Adipose tissue (tissue), 3 donors: Measurements from ENCODE around the gene HLA-B. TPM values are rescaled to one million over a fixed set of nuclear protein-coding genes. Genes with fewer than 3 reads are reported as not detected.
"Not testable (repeated sequence)": the region's sequence is repeated elsewhere in the genome, so short reads cannot be mapped to it uniquely, and the experiment has no call there.

Experiments
- H3K27ac ChIP-seq: one replicate; pipeline ENCODE4 v1.5.1; 2013; ENCODE audit warnings: low read depth, low read length
- WGBS, 3 donors: extraction: QIAGEN DNeasy Blood & Tissue Kit; methylation state at CpG; one replicate each; pipeline ENCODE4 v1.1.7; 2013; 5-methylcytosine and 5-hydroxymethylcytosine counted together
- polyA plus RNA-seq, 3 donors: library from polyadenylated mRNA; stranded (reverse); fragments of 200-250 nt; gene quantifications; one replicate each; pipeline ENCODE4 v1.2.3, GENCODE V29; 2013
- donor health status: healthy with polysubstance abuse.
- donor health status: Bipolar disorder and iron deficiency.
- donor health status: healthy.

The HLA-B gene
- polyA plus RNA-seq, 3 donors: 379 to 1,027 (median 723) TPM

- no peak overlapping the region for H3K27ac ChIP-seq
- WGBS, 3 donors: 72 to 92% (median 86%) methylated on average over 1 of the region's 1 CpG
Observed at GRCh38 chr6:31386977-31387376, 30.0 kb upstream of the HLA-B start.

- no peak overlapping the region for H3K27ac ChIP-seq
- WGBS, 3 donors: 60 to 77% (median 73%) methylated on average over 3 of the region's 3 CpGs
Observed at GRCh38 chr6:31386099-31386498, 29.1 kb upstream of the HLA-B start.

- 69 to 78% (median 76%) methylated on average over 3 of the region's 3 CpGs for WGBS, 3 donors
Observed at GRCh38 chr6:31385041-31385440, 28.1 kb upstream of the HLA-B start.

GRCh38 chr6:31383149-31383548, 26.2 kb upstream of the HLA-B start:
- 66 to 72% (median 69%) methylated on average over 5 of the region's 5 CpGs for WGBS, 3 donors
- no peak overlapping the region for H3K27ac ChIP-seq

More at GRCh38 chr6:31385041-31385440, 28.1 kb upstream of the HLA-B start:
- H3K27ac ChIP-seq: no peak overlapping the region

- no peak overlapping the region for H3K27ac ChIP-seq
- WGBS, 3 donors: 53 to 84% (median 82%) methylated on average over 3 to 4 of the region's 4 CpGs
Observed at GRCh38 chr6:31381666-31382065, 24.7 kb upstream of the HLA-B start.

- 36 to 61% (median 56%) methylated on average over 10 of the region's 10 CpGs for WGBS, 3 donors
- H3K27ac ChIP-seq: no peak overlapping the region
Observed at GRCh38 chr6:31379850-31380249, 22.9 kb upstream of the HLA-B start.

GRCh38 chr6:31378721-31379103, 21.7 kb upstream of the HLA-B start:
- H3K27ac ChIP-seq: no peak overlapping the region
- 59 to 72% (median 65%) methylated on average over 6 of the region's 6 CpGs for WGBS, 3 donors

- 45 to 63% (median 57%) methylated on average over 9 of the region's 9 CpGs for WGBS, 3 donors
- H3K27ac ChIP-seq: no peak overlapping the region
Observed at GRCh38 chr6:31378062-31378720, 21.2 kb upstream of the HLA-B start.

GRCh38 chr6:31377029-31377428, 20.1 kb upstream of the HLA-B start:
- WGBS, 3 donors: 36 to 47% (median 42%) methylated on average over 3 to 4 of the region's 4 CpGs

GRCh38 chr6:31375699-31376098, 18.7 kb upstream of the HLA-B start:
- no peak overlapping the region for H3K27ac ChIP-seq

More at GRCh38 chr6:31377029-31377428, 20.1 kb upstream of the HLA-B start:
- H3K27ac ChIP-seq: no peak overlapping the region

- 14 to 25% methylated on average over 4 of the region's 8 CpGs; no CpG with 5 or more reads in 1 of the 3 donors for WGBS, 3 donors
- H3K27ac ChIP-seq: not testable (repeated sequence)
Observed at GRCh38 chr6:31374118-31374517, 17.1 kb upstream of the HLA-B start.

GRCh38 chr6:31368461-31368860, 11.5 kb upstream of the HLA-B start:
- H3K27ac ChIP-seq: no peak overlapping the region
- 63 to 79% (median 73%) methylated on average over 2 of the region's 2 CpGs for WGBS, 3 donors

GRCh38 chr6:31366693-31367470, 9.9 kb upstream of the HLA-B start:
- WGBS, 3 donors: 2 to 6% (median 4%) methylated on average over 28 to 30 of the region's 30 CpGs
- H3K27ac ChIP-seq: no peak overlapping the region

- 66 to 86% (median 80%) methylated on average over 5 of the region's 5 CpGs for WGBS, 3 donors
- no peak overlapping the region for H3K27ac ChIP-seq
Observed at GRCh38 chr6:31365864-31366263, 8.9 kb upstream of the HLA-B start.

GRCh38 chr6:31363811-31364210, 6.8 kb upstream of the HLA-B start:
- no peak overlapping the region for H3K27ac ChIP-seq

GRCh38 chr6:31362751-31363150, 5.8 kb upstream of the HLA-B start:
- 34 to 62% (median 46%) methylated on average over 5 of the region's 5 CpGs for WGBS, 3 donors
- no peak overlapping the region for H3K27ac ChIP-seq

- H3K27ac ChIP-seq: no peak overlapping the region
- 58 to 92% (median 87%) methylated on average over 1 of the region's 1 CpG for WGBS, 3 donors
Observed at GRCh38 chr6:31359581-31359980, 2.6 kb upstream of the HLA-B start.

GRCh38 chr6:31358302-31358701, 1.3 kb upstream of the HLA-B start:
- H3K27ac ChIP-seq: no peak overlapping the region
- WGBS, 3 donors: 39 to 62% (median 41%) methylated on average over 4 of the region's 4 CpGs

- WGBS, 3 donors: 23 to 34% (median 28%) methylated on average over 6 of the region's 6 CpGs
- H3K27ac ChIP-seq: no peak overlapping the region
Observed at GRCh38 chr6:31357886-31358285, 907 bp upstream of the HLA-B start.
